Measurements from ENCODE around the gene ABCD3. TPM values are rescaled to one million over a fixed set of nuclear protein-coding genes. Genes with fewer than 3 reads are reported as not detected.

The ABCD3 gene
- total and polyA plus RNA-seq, 2 of the 13 experiments (the other 11 are each of a cell fraction or from before 2014, with no cell fraction given): 27.5 to 166 TPM

- DNase-seq (ENCODE audit: low spot score): no peak
Measured at GRCh38 chr1:94554580-94554979, 136.4 kb downstream of the ABCD3 start.

GRCh38 chr1:94555091-94555490 lies 136.9 kb downstream of the ABCD3 start:
- Histone ChIP-seq H4K20me1 (ENCODE audit: insufficient read depth, low read length) (no peaks in the 10 kb centered on the region), H2AFZ (ENCODE audit: low read length) (no peak overlapping the region), H3K9ac (ENCODE audit: insufficient read depth, low read depth, low read length) (no peak overlapping the region), H3K4me1 (ENCODE audit: insufficient read depth, low read length) (peaks cover 61% of the 10 kb centered on the region), H3K79me2 (ENCODE audit: insufficient read depth, low read length) (no peaks in the 10 kb centered on the region), H3K27ac (ENCODE audit: extremely low read length, insufficient read depth, low read length) (no peak overlapping the region), H3K36me3 (replicated peaks in 1 of 2; ENCODE audit: control insufficient read depth in 1 of 2, insufficient read depth in 2 of 2, low read length in 2 of 2) (no peaks in the 10 kb centered on the region), H3K9me3 (ENCODE audit: low read length) (no peaks in the 10 kb centered on the region), H3K4me3 (replicated peaks in 1 of 3; ENCODE audit: insufficient read depth in 1 of 3, low read depth in 2 of 3, low read length in 3 of 3) (no peak overlapping the region), H3K27me3 (ENCODE audit: control insufficient read depth in 1 of 2, insufficient read depth in 2 of 2, low read length in 2 of 2) (peaks cover 0 to 6% of the 10 kb centered on the region in 2 experiments; a peak in 1 of 5 replicates), H3K4me2 (ENCODE audit: low read depth, low read length) (no peak overlapping the region)
- BruUV-seq (replicated peaks): no TSS peak
- TF ChIP-seq TRAFD1 (CRISPR knock-in tag; IDR thresholded peaks at IDR 0.05; ENCODE audit: borderline replicate concordance): no peak
- no peak for TF ChIP-seq MAFK (conservative IDR thresholded peaks at IDR 0.05 in 1 of 2, IDR thresholded peaks at IDR 0.05 in 1 of 2; ENCODE audit: low read length in 2 of 2)
- no peak for TF ChIP-seq DZIP1 (CRISPR knock-in tag; IDR thresholded peaks at IDR 0.05)
- TF ChIP-seq MBD4 (IDR thresholded peaks at IDR 0.05; ENCODE audit: borderline replicate concordance, low read length): no peak
- no peak for TF ChIP-seq ZNF879 (CRISPR knock-in tag; IDR thresholded peaks at IDR 0.05)
- no peak for TF ChIP-seq PLRG1 (conservative IDR thresholded peaks at IDR 0.05)
- no peak for TF ChIP-seq BRF2 (CRISPR knock-in tag; IDR thresholded peaks at IDR 0.05)
- no peak for TF ChIP-seq CEBPB (IDR thresholded peaks at IDR 0.05; ENCODE audit: borderline replicate concordance, low read depth, low read length)
- no peak for TF ChIP-seq EEA1 (CRISPR knock-in tag; IDR thresholded peaks at IDR 0.05; ENCODE audit: borderline replicate concordance)
- TF ChIP-seq NAIF1 (CRISPR knock-in tag; IDR thresholded peaks at IDR 0.05; ENCODE audit: borderline replicate concordance): no peak
- WGBS (ENCODE audit: low lambda C conversion rate): 57% methylated on average over 5 of the region's 5 CpGs
- POLR2A ChIA-PET: no interaction called here
- FAIRE-seq (no peak), ATAC-seq (no peak), DNase-seq (ENCODE audit: low spot score) (no peak)
- intact Hi-C loops (cut with micrococcal nuclease; ENCODE audit: unreplicated experiment): loop anchor here (10.0 kb wide), 1 partner anchor 140 kb away; no protein-coding TSS in a partner anchor
- CTCF ChIA-PET (ENCODE audit: low intra/inter-chr PET ratio, low total read pairs): no interaction called here
- in situ Hi-C loops (cut with HindIII; ENCODE audit: extremely low pct_ligation_motif_present, low pct_unique_long_range_greater_than_20kb): no loop called here

More at GRCh38 chr1:94554580-94554979, 136.4 kb downstream of the ABCD3 start:
- H3K79me2 ChIP-seq (ENCODE audit: insufficient read depth, low read length): no peaks in the 10 kb centered on the region
- no peaks in the 10 kb centered on the region for H4K20me1 ChIP-seq (ENCODE audit: insufficient read depth, low read length)
- ChIA-PET CTCF (ENCODE audit: low intra/inter-chr PET ratio, low total read pairs) (no interaction called here), POLR2A (no interaction called here)
- TF ChIP-seq SMC3 (IDR thresholded peaks at IDR 0.05; ENCODE audit: low read length): no peak
- no peak for TF ChIP-seq KAT7 (CRISPR knock-in tag; IDR thresholded peaks at IDR 0.05; ENCODE audit: borderline replicate concordance)
- TF ChIP-seq ZNF569 (CRISPR knock-in tag; IDR thresholded peaks at IDR 0.05; ENCODE audit: borderline replicate concordance): no peak
- no peak for TF ChIP-seq SMAD3 (CRISPR knock-in tag; IDR thresholded peaks at IDR 0.05)
- TF ChIP-seq ZNF563 (CRISPR knock-in tag; IDR thresholded peaks at IDR 0.05): no peak
- TF ChIP-seq SNAI1 (CRISPR knock-in tag; IDR thresholded peaks at IDR 0.05; ENCODE audit: borderline replicate concordance): no peak
- TF ChIP-seq ATRX (CRISPR knock-in tag; IDR thresholded peaks at IDR 0.05; ENCODE audit: borderline replicate concordance): no peak
- no peak for TF ChIP-seq NBN (conservative IDR thresholded peaks at IDR 0.05)
- H3K27ac ChIP-seq (ENCODE audit: extremely low read length, insufficient read depth, low read length): no peak overlapping the region
- peak; percentile 22; the same call in 1 of the 3 replicates for ATAC-seq
- intact Hi-C loops (cut with micrococcal nuclease; ENCODE audit: unreplicated experiment): loop anchor here (10.0 kb wide), 1 partner anchor 140 kb away; no protein-coding TSS in a partner anchor
- WGBS (ENCODE audit: low lambda C conversion rate): 53% methylated on average over 5 of the region's 5 CpGs
- H3K4me2 ChIP-seq (ENCODE audit: low read depth, low read length): no peak overlapping the region
- no peak overlapping the region for H3K4me3 ChIP-seq (replicated peaks in 1 of 3; ENCODE audit: insufficient read depth in 1 of 3, low read depth in 2 of 3, low read length in 3 of 3)
- no peaks in the 10 kb centered on the region for H3K36me3 ChIP-seq (replicated peaks in 1 of 2; ENCODE audit: control insufficient read depth in 1 of 2, insufficient read depth in 2 of 2, low read length in 2 of 2)
- H2AFZ ChIP-seq (ENCODE audit: low read length): no peak overlapping the region
- peaks cover 61% of the 10 kb centered on the region for H3K4me1 ChIP-seq (ENCODE audit: insufficient read depth, low read length)
- H3K9me3 ChIP-seq (ENCODE audit: low read length): no peaks in the 10 kb centered on the region
- FAIRE-seq: no peak
- no TSS peak for BruUV-seq (replicated peaks)
- H3K9ac ChIP-seq (ENCODE audit: insufficient read depth, low read depth, low read length): no peak overlapping the region
- in situ Hi-C loops (cut with HindIII; ENCODE audit: extremely low pct_ligation_motif_present, low pct_unique_long_range_greater_than_20kb): no loop called here
- H3K27me3 ChIP-seq (ENCODE audit: control insufficient read depth in 1 of 2, insufficient read depth in 2 of 2, low read length in 2 of 2): peaks cover 0 to 6% of the 10 kb centered on the region in 2 experiments; a peak in 1 of 5 replicates

All from HepG2 (cell line).